ENCODE measurements around the gene TNFAIP8L3. TPM values are rescaled to one million over a fixed set of nuclear protein-coding genes. Genes with fewer than 3 reads are reported as not detected.
"Not testable (repeated sequence)": the region's sequence is repeated elsewhere in the genome, so short reads cannot be mapped to it uniquely, and the experiment has no call there.

Gene TNFAIP8L3
- total RNA-seq, 1 donor from 2014 or later = not detected

DNA sequence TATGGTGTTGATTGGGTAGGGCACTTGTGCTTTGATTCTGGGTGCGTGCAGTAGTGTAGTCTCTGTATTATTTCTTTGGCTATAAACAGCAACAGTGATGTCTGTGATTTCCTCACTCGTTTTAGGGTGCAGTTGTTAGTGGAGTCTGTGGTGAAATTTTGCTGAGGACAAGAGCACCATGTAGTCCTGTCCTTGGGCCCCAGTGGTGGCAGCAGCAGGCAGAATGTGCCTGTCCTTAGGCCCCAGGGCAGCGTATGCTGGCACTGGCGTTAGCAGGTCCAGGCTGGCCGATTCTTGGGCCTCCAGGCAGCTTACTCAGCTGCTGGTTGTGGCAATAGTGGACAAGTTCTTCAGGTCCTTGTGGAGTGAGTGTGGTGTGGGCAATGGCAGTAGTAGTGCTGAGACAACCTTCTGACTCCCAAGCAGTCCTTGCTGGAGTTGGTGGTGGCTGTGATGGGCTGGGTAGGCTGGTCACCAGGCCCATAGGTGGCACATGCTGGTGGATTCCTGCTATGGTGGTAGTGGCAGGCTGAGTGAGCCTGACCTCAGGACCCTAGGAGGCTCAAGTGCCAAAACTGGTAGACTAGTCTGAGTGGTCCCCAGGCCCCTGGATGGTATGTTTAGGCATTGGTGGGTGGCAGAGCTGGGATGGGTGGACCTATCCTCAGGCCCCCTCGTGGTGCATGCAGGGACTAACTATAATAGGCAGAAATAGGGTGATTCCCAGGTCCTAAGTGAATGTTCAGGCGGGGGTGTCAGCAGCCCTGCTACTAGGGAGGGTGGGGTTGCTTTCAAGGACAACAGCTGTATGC is 56.3 kb downstream of the TNFAIP8L3 start:
- no peaks in the 10 kb centered on the region for H3K27me3 Mint-ChIP-seq (ENCODE audit: unreplicated experiment)
- H3K27ac Mint-ChIP-seq (ENCODE audit: unreplicated experiment) = no peak overlapping the region
- TF ChIP-seq, protein P1, sequence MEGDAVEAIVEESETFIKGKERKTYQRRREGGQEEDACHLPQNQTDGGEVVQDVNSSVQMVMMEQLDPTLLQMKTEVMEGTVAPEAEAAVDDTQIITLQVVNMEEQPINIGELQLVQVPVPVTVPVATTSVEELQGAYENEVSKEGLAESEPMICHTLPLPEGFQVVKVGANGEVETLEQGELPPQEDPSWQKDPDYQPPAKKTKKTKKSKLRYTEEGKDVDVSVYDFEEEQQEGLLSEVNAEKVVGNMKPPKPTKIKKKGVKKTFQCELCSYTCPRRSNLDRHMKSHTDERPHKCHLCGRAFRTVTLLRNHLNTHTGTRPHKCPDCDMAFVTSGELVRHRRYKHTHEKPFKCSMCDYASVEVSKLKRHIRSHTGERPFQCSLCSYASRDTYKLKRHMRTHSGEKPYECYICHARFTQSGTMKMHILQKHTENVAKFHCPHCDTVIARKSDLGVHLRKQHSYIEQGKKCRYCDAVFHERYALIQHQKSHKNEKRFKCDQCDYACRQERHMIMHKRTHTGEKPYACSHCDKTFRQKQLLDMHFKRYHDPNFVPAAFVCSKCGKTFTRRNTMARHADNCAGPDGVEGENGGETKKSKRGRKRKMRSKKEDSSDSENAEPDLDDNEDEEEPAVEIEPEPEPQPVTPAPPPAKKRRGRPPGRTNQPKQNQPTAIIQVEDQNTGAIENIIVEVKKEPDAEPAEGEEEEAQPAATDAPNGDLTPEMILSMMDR (IDR thresholded peaks at IDR 0.05; ENCODE audit: partially characterized antibody, unreplicated experiment) = no peak
- peaks cover 10% of the 10 kb centered on the region for H3K36me3 Mint-ChIP-seq (ENCODE audit: unreplicated experiment)
- no peaks in the 10 kb centered on the region for H3K9me3 Mint-ChIP-seq (ENCODE audit: unreplicated experiment)
- peaks cover 2% of the 10 kb centered on the region for H3K4me1 Mint-ChIP-seq (ENCODE audit: low read depth, unreplicated experiment)
- H3K4me3 Mint-ChIP-seq (ENCODE audit: unreplicated experiment) = peak overlapping the region; percentile 4
- DNase-seq = no peak

DNA sequence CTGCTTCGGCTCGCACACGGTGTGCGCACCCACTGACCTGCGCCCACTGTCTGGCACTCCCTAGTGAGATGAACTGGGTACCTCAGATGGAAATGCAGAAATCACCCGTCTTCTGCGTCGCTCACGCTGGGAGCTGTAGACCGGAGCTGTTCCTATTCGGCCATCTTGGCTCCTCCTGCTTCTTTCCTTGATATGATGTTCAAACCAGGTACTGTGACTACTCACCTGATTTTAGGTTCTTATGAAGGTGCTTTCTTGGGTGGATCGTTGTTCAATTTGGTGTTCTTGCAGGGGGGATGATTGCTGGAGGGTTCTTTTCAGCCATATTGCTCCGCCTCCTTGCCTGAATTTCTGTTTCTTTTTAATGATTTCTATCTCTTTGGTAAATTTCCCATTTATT is 57.2 kb downstream of the TNFAIP8L3 start:
- H3K9me3 Mint-ChIP-seq (ENCODE audit: unreplicated experiment); H3K4me1 Mint-ChIP-seq (ENCODE audit: low read depth, unreplicated experiment); H3K27me3 Mint-ChIP-seq (ENCODE audit: unreplicated experiment); DNase-seq: not testable (repeated sequence)
- peak overlapping the region; percentile 40 for H3K4me3 Mint-ChIP-seq (ENCODE audit: unreplicated experiment)
- H3K36me3 Mint-ChIP-seq (ENCODE audit: unreplicated experiment) = peaks cover 10% of the 10 kb centered on the region
- peak overlapping the region; percentile 40 for H3K27ac Mint-ChIP-seq (ENCODE audit: unreplicated experiment)

DNA sequence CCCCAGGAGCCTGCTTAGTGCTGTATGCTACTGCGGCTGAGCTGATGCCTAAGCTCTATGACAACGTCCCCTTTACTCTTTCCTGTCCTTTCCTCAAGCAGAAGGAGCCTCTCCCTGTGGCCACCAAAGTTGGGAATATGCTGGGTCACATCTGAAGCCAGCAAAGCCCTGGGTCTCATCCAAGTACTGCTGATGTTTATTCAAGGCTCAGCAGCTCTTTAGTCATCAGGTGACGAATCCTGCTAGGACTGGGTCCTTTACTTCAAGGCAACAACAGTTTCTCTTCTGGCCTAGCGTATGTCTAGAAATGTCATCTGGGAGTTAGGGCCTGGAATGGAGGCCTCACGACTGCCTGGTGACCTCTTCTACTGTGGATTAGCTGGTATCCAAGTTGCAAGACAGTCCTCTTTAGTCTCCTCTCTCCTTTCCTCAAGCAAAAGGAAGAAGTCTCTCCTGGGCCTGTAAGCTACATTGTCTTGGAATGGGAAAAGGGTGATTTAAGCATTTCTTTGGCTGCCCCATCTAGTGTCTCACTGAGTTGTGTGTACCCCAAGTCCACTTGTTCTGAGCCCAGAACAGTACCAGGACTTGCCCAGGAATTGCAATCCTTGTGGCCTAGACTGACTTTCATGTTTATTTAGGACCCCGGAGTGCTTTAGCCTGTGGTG is 63.9 kb downstream of the TNFAIP8L3 start:
- DNase-seq = no peak
- Mint-ChIP-seq H3K9me3 (ENCODE audit: unreplicated experiment) (no peaks in the 10 kb centered on the region), H3K4me3 (ENCODE audit: unreplicated experiment) (no peak overlapping the region), H3K27me3 (ENCODE audit: unreplicated experiment) (no peaks in the 10 kb centered on the region), H3K36me3 (ENCODE audit: unreplicated experiment) (no peaks in the 10 kb centered on the region), H3K27ac (ENCODE audit: unreplicated experiment) (no peak overlapping the region), H3K4me1 (ENCODE audit: low read depth, unreplicated experiment) (no peaks in the 10 kb centered on the region)
- TF ChIP-seq, protein P1 (IDR thresholded peaks at IDR 0.05; ENCODE audit: partially characterized antibody, unreplicated experiment) = no peak

DNA sequence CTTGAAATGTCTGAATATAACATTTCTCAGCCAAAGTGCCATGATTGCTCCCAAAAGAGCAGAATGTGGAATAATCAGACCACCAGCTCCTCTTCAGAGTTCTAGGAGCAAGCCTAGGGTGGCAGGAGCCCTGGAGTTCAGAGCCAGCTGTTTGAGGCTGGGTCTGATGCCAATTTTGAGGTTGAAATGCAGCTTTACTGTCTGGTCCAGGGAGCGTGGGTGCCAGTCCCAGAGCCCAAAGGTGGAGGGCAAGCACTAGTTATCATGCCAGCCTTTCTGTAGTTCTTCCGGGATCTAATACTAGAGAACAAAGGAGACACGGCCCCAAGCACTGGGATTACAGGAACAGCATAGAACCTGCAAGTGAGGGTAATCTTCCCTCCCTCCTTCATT is 69.3 kb downstream of the TNFAIP8L3 start:
- no peak for DNase-seq
- Mint-ChIP-seq H3K36me3 (ENCODE audit: unreplicated experiment) (no peaks in the 10 kb centered on the region), H3K4me3 (ENCODE audit: unreplicated experiment) (no peak overlapping the region), H3K27me3 (ENCODE audit: unreplicated experiment) (no peaks in the 10 kb centered on the region), H3K9me3 (ENCODE audit: unreplicated experiment) (peaks cover under 1% of the 10 kb centered on the region), H3K27ac (ENCODE audit: unreplicated experiment) (no peak overlapping the region), H3K4me1 (ENCODE audit: low read depth, unreplicated experiment) (peaks cover 1% of the 10 kb centered on the region)
- TF ChIP-seq, protein P1 (IDR thresholded peaks at IDR 0.05; ENCODE audit: partially characterized antibody, unreplicated experiment) = no peak

DNA sequence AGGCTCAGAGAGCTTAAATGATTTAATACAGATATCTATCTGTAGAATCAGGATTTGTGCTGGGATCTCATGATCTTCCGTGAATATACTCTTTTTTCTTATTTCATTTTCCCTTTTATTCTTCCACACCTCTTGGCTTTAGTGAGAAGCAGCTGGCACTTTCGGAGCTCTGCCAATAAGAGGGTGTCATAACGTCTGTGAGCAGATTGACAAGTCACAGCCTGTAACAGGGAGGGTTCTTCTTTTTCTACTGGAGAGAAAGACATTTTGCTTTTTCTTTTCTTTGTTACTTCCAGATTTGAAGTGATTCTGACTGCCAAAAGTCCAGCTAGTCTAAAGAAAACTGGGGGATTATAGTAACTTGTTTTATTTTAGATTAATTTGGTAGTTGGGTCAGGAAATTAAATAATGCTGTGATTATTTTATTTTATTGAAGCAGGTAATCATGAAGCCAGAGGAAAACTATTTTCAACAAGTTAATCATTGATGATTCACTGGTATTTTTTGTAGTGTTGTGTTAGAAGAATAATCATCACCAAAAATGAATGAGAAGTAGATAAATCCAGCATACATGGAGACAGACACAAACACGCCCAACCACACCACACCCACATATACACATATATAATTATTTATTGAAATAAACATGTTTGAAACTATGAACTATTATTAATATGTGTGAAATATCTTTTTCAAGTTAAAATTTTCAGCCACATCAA is 69.8 kb downstream of the TNFAIP8L3 start:
- DNase-seq = no peak
- Mint-ChIP-seq H3K4me3 (ENCODE audit: unreplicated experiment) (no peak overlapping the region), H3K27ac (ENCODE audit: unreplicated experiment) (peak overlapping the region; percentile 36), H3K9me3 (ENCODE audit: unreplicated experiment) (peaks cover 2% of the 10 kb centered on the region), H3K4me1 (ENCODE audit: low read depth, unreplicated experiment) (peaks cover 1% of the 10 kb centered on the region), H3K36me3 (ENCODE audit: unreplicated experiment) (peaks cover 2% of the 10 kb centered on the region), H3K27me3 (ENCODE audit: unreplicated experiment) (no peaks in the 10 kb centered on the region)
- TF ChIP-seq, protein P1 (IDR thresholded peaks at IDR 0.05; ENCODE audit: partially characterized antibody, unreplicated experiment) = no peak
